HG02870 (cell line): ENCODE measurements around the gene MDC1.
"Not testable (repeated sequence)": the region's sequence is repeated elsewhere in the genome, so short reads cannot be mapped to it uniquely, and the experiment has no call there.

Experiments used
- ATAC-seq: cut with Tn5 transposase; IDR thresholded peaks from one replicate; pipeline ENCODE4 v1.9.1; 2021; ENCODE audit warnings: mild to moderate bottlenecking, moderate library complexity; ENCODE audit not compliant: unreplicated experiment

Gene MDC1

GRCh38 chr6:30725713-30726505 is 8.8 kb upstream of the MDC1 start:
- no peak for ATAC-seq

GRCh38 chr6:30724906-30725667 is 8.0 kb upstream of the MDC1 start:
- no peak for ATAC-seq

GRCh38 chr6:30723843-30724741 is 7.0 kb upstream of the MDC1 start:
- ATAC-seq: not testable (repeated sequence)

- not testable (repeated sequence) for ATAC-seq
Observed at GRCh38 chr6:30723159-30723842, 6.2 kb upstream of the MDC1 start.

GRCh38 chr6:30722280-30723112 is 5.4 kb upstream of the MDC1 start:
- no peak for ATAC-seq

- ATAC-seq: not testable (repeated sequence)
Observed at GRCh38 chr6:30722025-30722279, 4.9 kb upstream of the MDC1 start.

GRCh38 chr6:30721198-30722024 is 4.3 kb upstream of the MDC1 start:
- peak; percentile 20 for ATAC-seq

GRCh38 chr6:30720738-30721197 is 3.7 kb upstream of the MDC1 start:
- ATAC-seq: no peak

GRCh38 chr6:30719791-30720737 is 3.0 kb upstream of the MDC1 start, which contains the start of gene TUBB:
TSS of gene TUBB (plus strand) at chr6:30720352. CDS start at chr6:30720507, 155 bp downstream.
- peak; percentile 46 for ATAC-seq

GRCh38 chr6:30719356-30719755 is 2.3 kb upstream of the MDC1 start:
- ATAC-seq: no peak

- not testable (repeated sequence) for ATAC-seq
Observed at GRCh38 chr6:30717845-30718720, 1.0 kb upstream of the MDC1 start.

- ATAC-seq: no peak
Observed at GRCh38 chr6:30716879-30717128, 277 bp downstream of the MDC1 start.

GRCh38 chr6:30714263-30714662 is 2.8 kb downstream of the MDC1 start:
- no peak for ATAC-seq

- ATAC-seq: no peak
Observed at GRCh38 chr6:30712441-30712945, 4.6 kb downstream of the MDC1 start.

- no peak for ATAC-seq
Observed at GRCh38 chr6:30711758-30712380, 5.2 kb downstream of the MDC1 start.

- ATAC-seq: no peak
Observed at GRCh38 chr6:30709101-30709868, 7.8 kb downstream of the MDC1 start.
